ENCODE results near the gene ZNF780B. TPM values are rescaled to one million over a fixed set of nuclear protein-coding genes. Genes with fewer than 3 reads are reported as not detected.

The ZNF780B gene
- total and polyA plus RNA-seq, 2 donors (not counting 3 experiments of a cell fraction or from before 2014, with no cell fraction given) = 2.6 to 13.5 TPM

- TF ChIP-seq, protein P1, sequence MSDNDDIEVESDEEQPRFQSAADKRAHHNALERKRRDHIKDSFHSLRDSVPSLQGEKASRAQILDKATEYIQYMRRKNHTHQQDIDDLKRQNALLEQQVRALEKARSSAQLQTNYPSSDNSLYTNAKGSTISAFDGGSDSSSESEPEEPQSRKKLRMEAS (IDR thresholded peaks at IDR 0.05; ENCODE audit: insufficient read depth, insufficient read length) = no peak
- TF ChIP-seq EZH2 (IDR thresholded peaks at IDR 0.05; ENCODE audit: borderline replicate concordance, low read depth, low read length, severe bottlenecking) (no peak), FOS (IDR thresholded peaks at IDR 0.05; ENCODE audit: borderline replicate concordance, insufficient read depth, low read length) (no peak), POLR2A (IDR thresholded peaks at IDR 0.05; ENCODE audit: low read depth, low read length) (no peak), JUN (IDR thresholded peaks at IDR 0.05; ENCODE audit: borderline replicate concordance, insufficient read depth, insufficient read length, low read depth) (no peak), MYC (IDR thresholded peaks at IDR 0.05; ENCODE audit: low read depth, low read length) (no peak)
- DNase-seq (ENCODE audit: low read depth, low spot score) = no peak
- dilution Hi-C loops (cut with MboI; ENCODE audit: extremely low pct_ligation_motif_present, low sequenced_read_pairs) = no loop called here
- H3K79me2 ChIP-seq (ENCODE audit: control insufficient read depth, insufficient read depth, low read length) = no peaks in the 10 kb centered on the region
- H3K27ac ChIP-seq (ENCODE audit: insufficient read depth, low read depth, low read length) = no peak overlapping the region
- no peak overlapping the region for H2AFZ ChIP-seq (ENCODE audit: low read depth, low read length)
- no TSS peak for BruUV-seq (replicated peaks)
- no peaks in the 10 kb centered on the region for H4K20me1 ChIP-seq (replicated peaks; ENCODE audit: control insufficient read depth, extremely low read depth, insufficient read depth, low read length)
- peaks cover 8 to 15% of the 10 kb centered on the region in 2 experiments for H3K36me3 ChIP-seq (ENCODE audit: control insufficient read depth in 2 of 2, extremely low read depth in 1 of 2, insufficient read depth in 2 of 2, low read length in 2 of 2)
- intact Hi-C loops (cut with micrococcal nuclease) = no loop called here
- peaks cover 11% of the 10 kb centered on the region for H3K9me3 ChIP-seq (replicated peaks; ENCODE audit: control insufficient read depth, insufficient read depth, low read length)
- H3K27me3 ChIP-seq (ENCODE audit: control insufficient read depth in 2 of 2, insufficient read depth in 2 of 2, low read length in 2 of 2) = no peaks in the 10 kb centered on the region
- no peaks in the 10 kb centered on the region for H3K9me1 ChIP-seq (replicated peaks; ENCODE audit: control insufficient read depth, extremely low read depth, insufficient read depth, low read length)
- CTCF ChIA-PET = no interaction called here
- H3K9ac ChIP-seq (replicated peaks; ENCODE audit: extremely low read depth, insufficient read depth, low read length) = no peak overlapping the region
- FAIRE-seq = no peak
- no peak overlapping the region for H3K4me2 ChIP-seq (ENCODE audit: insufficient read depth, low read length)
- no peaks in the 10 kb centered on the region for H3K4me1 ChIP-seq (ENCODE audit: control insufficient read depth, extremely low read depth, insufficient read depth, low read length)
- POLR2A ChIA-PET = no interaction called here
- no peak overlapping the region for H3K4me3 ChIP-seq (replicated peaks in 1 of 3; ENCODE audit: insufficient read depth in 1 of 3, low read depth in 1 of 3, low read length in 3 of 3)
These were observed 24.3 kb upstream of the ZNF780B start for GRCh38 chr19:40080289-40080688.

DNA sequence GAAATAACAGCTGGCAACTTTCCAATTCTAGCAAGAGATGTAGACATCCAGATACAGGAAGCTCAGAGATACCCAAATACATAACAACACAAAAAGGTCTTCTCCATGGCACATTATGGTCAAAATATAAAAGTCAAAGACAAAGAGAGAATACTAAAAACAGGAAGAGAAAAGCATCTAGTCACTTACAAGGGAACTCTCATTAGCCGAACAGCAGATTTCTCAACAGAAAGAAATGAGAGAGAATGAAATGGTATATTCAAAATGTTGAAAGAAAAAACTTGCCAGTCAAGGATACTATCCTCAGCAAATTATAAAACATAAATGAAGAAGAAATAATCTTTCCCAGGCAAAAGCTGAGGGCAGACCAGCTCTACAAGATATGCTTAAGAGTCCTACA lies 22.3 kb upstream of the ZNF780B start:
- H2AFZ ChIP-seq (ENCODE audit: low read depth, low read length) = no peak overlapping the region
- CTCF ChIA-PET = interaction anchor here (0.9 kb wide), 1 partner anchor 11 kb away, joined by 3 read pairs; no protein-coding TSS in a partner anchor
- dilution Hi-C loops (cut with MboI; ENCODE audit: extremely low pct_ligation_motif_present, low sequenced_read_pairs) (no loop called here), intact Hi-C loops (cut with micrococcal nuclease) (no loop called here)
- no peak for TF ChIP-seq GATA2 (IDR thresholded peaks at IDR 0.05; ENCODE audit: insufficient read depth, insufficient read length, low read depth, low read length)
- TF ChIP-seq, protein P2, sequence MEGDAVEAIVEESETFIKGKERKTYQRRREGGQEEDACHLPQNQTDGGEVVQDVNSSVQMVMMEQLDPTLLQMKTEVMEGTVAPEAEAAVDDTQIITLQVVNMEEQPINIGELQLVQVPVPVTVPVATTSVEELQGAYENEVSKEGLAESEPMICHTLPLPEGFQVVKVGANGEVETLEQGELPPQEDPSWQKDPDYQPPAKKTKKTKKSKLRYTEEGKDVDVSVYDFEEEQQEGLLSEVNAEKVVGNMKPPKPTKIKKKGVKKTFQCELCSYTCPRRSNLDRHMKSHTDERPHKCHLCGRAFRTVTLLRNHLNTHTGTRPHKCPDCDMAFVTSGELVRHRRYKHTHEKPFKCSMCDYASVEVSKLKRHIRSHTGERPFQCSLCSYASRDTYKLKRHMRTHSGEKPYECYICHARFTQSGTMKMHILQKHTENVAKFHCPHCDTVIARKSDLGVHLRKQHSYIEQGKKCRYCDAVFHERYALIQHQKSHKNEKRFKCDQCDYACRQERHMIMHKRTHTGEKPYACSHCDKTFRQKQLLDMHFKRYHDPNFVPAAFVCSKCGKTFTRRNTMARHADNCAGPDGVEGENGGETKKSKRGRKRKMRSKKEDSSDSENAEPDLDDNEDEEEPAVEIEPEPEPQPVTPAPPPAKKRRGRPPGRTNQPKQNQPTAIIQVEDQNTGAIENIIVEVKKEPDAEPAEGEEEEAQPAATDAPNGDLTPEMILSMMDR (IDR thresholded peaks at IDR 0.05; ENCODE audit: extremely low read depth in 1 of 2, insufficient read depth in 1 of 2, low read depth in 1 of 2, low read length in 2 of 2) = no peak
- TF ChIP-seq JUN (IDR thresholded peaks at IDR 0.05; ENCODE audit: borderline replicate concordance, insufficient read depth, insufficient read length, low read depth) = no peak
- H3K4me1 ChIP-seq (ENCODE audit: control insufficient read depth, extremely low read depth, insufficient read depth, low read length) = no peaks in the 10 kb centered on the region
- H3K36me3 ChIP-seq (ENCODE audit: control insufficient read depth in 2 of 2, extremely low read depth in 1 of 2, insufficient read depth in 2 of 2, low read length in 2 of 2) = peaks cover 15 to 21% of the 10 kb centered on the region in 2 experiments
- H4K20me1 ChIP-seq (replicated peaks; ENCODE audit: control insufficient read depth, extremely low read depth, insufficient read depth, low read length) = no peaks in the 10 kb centered on the region
- no peak overlapping the region for H3K4me2 ChIP-seq (ENCODE audit: insufficient read depth, low read length)
- no peak overlapping the region for H3K4me3 ChIP-seq (replicated peaks in 1 of 3; ENCODE audit: insufficient read depth in 1 of 3, low read depth in 1 of 3, low read length in 3 of 3)
- H3K27ac ChIP-seq (ENCODE audit: insufficient read depth, low read depth, low read length) = no peak overlapping the region
- H3K79me2 ChIP-seq (ENCODE audit: control insufficient read depth, insufficient read depth, low read length) = no peaks in the 10 kb centered on the region
- DNase-seq (ENCODE audit: low read depth, low spot score) (no peak), FAIRE-seq (no peak)
- H3K9me1 ChIP-seq (replicated peaks; ENCODE audit: control insufficient read depth, extremely low read depth, insufficient read depth, low read length) = no peaks in the 10 kb centered on the region
- BruUV-seq (replicated peaks) = no TSS peak
- no peaks in the 10 kb centered on the region for H3K27me3 ChIP-seq (ENCODE audit: control insufficient read depth in 2 of 2, insufficient read depth in 2 of 2, low read length in 2 of 2)
- peaks cover 26% of the 10 kb centered on the region for H3K9me3 ChIP-seq (replicated peaks; ENCODE audit: control insufficient read depth, insufficient read depth, low read length)
- H3K9ac ChIP-seq (replicated peaks; ENCODE audit: extremely low read depth, insufficient read depth, low read length) = no peak overlapping the region
- POLR2A ChIA-PET = interaction anchor here (0.7 kb wide), 1 partner anchor 10 kb away, joined by 3 read pairs; no protein-coding TSS in a partner anchor
